GM12878 (cell line): ENCODE results near the gene FGD5. TPM values are rescaled to one million over a fixed set of nuclear protein-coding genes. Genes with fewer than 3 reads are reported as not detected.

Experiments
- CEBPZ ChIP-seq: fragments of 150-350 bp; IDR thresholded peaks from 2 replicates; pipeline ENCODE4 v1.6.1; 2016; ENCODE audit warnings: low read depth, low read length
- CREB1 ChIP-seq: IDR thresholded peaks from 2 replicates; pipeline ENCODE4 v1.6.1; 2012; ENCODE audit warnings: low read depth, mild to moderate bottlenecking, inconsistent platforms
- GABPA ChIP-seq: IDR thresholded peaks from 2 replicates; pipeline ENCODE4 v1.6.1; 2014; ENCODE audit warnings: antibody characterized with exemption, low read depth, mild to moderate bottlenecking, inconsistent platforms
- PKNOX1 ChIP-seq: fragments of 450-650 bp; IDR thresholded peaks from 2 replicates; pipeline ENCODE4 v1.6.1; 2016; ENCODE audit warnings: mild to moderate bottlenecking
- STAT1 ChIP-seq: fragments of 450-650 bp; conservative IDR thresholded peaks from 2 replicates; pipeline ENCODE4 v1.6.1; 2014; ENCODE audit warnings: antibody characterized with exemption, mild to moderate bottlenecking
- TCF3 ChIP-seq: IDR thresholded peaks from 2 replicates; pipeline ENCODE4 v1.6.1; 2012; ENCODE audit warnings: low read depth, mild to moderate bottlenecking, low read length, borderline replicate concordance; ENCODE audit not compliant: insufficient read depth
- YY1 ChIP-seq: IDR thresholded peaks from 2 replicates; pipeline ENCODE4 v1.6.1; 2011; ENCODE audit warnings: low read depth, mild to moderate bottlenecking, low read length
- ZBTB4 ChIP-seq: fragments of 450-650 bp; formaldehyde crosslinking; IDR thresholded peaks from 2 replicates; pipeline ENCODE4 v1.4.0; 2022; ENCODE audit warnings: mild to moderate bottlenecking, moderate library complexity
- ZNF207 ChIP-seq: fragments of 450-650 bp; IDR thresholded peaks from 2 replicates; pipeline ENCODE4 v1.6.1; 2014; ENCODE audit warnings: antibody characterized with exemption, mild to moderate bottlenecking, borderline replicate concordance
- ZNF622 ChIP-seq: fragments of 450-650 bp; IDR thresholded peaks from 2 replicates; pipeline ENCODE4 v1.6.1; 2017; ENCODE audit warnings: mild to moderate bottlenecking, inconsistent platforms
- ZZZ3 ChIP-seq: IDR thresholded peaks from 2 replicates; pipeline ENCODE4 v1.6.1; 2011; ENCODE audit warnings: low read depth; ENCODE audit not compliant: control insufficient read depth, insufficient read length
- polyA plus RNA-seq, 11 experiments: library from polyadenylated mRNA; depleted of rRNA in 4 of 11; unstranded in 6 of 11; stranded (reverse) in 5 of 11; fragments of >200 nt; fragmentation: Nextera tagmentation in 4 of 11; fragmentation: Illumina TruSeq in 1 of 11; extraction: Ambion mirVana in 4 of 11; extraction: Trizol in 1 of 11; gene quantifications; 1 replicate in 1 of 11; 2 replicates in 10 of 11; pipeline versions ENCODE4 v1.2.1 to v1.2.3, GENCODE V29; 2011 to 2016; ENCODE audit warnings: inconsistent platforms in 2 of 11, missing spikeins in 2 of 11, low read depth in 1 of 11
- total RNA-seq, 4 experiments: library from RNA; depleted of rRNA in 3 of 4; stranded (reverse); fragments of >200 nt in 3 of 4; fragmentation: Illumina TruSeq in 1 of 4; extraction: Trizol in 1 of 4; gene quantifications; 2 replicates each; pipeline versions ENCODE4 v1.2.1 to v1.2.3, GENCODE V29; 2013 to 2021
- TF ChIP-seq, protein P1 (sequence below): fragments of 450-650 bp; IDR thresholded peaks from 2 replicates; pipeline ENCODE4 v1.6.1; 2016; ENCODE audit warnings: mild to moderate bottlenecking
- TF ChIP-seq, protein P2 (sequence below): fragments of 450-650 bp; IDR thresholded peaks from 2 replicates; pipeline ENCODE4 v1.6.1; 2017; ENCODE audit warnings: antibody characterized with exemption, mild to moderate bottlenecking, moderate library complexity
- TF ChIP-seq, protein P3 (sequence below): IDR thresholded peaks from 2 replicates; pipeline ENCODE4 v1.6.1; 2011; ENCODE audit warnings: borderline replicate concordance, low read depth, mild to moderate bottlenecking, moderate library complexity, mixed read lengths, low read length; ENCODE audit not compliant: insufficient read depth; ENCODE audit errors: extremely low read length

FGD5 gene
- total and polyA plus RNA-seq, 10 of the 15 experiments (the other 5 are each of a cell fraction or from before 2014, with no cell fraction given): 0.03 to 0.13 (median 0.11) TPM; not detected in 3

- TF ChIP-seq ZBTB4 (no peak), CEBPZ (no peak), ZNF207 (peak; percentile 22; the same call in 1 of the 2 replicates), ZZZ3 (no peak), CREB1 (peak; percentile 66), TCF3 (0 out of 2 replicates have a peak, but pooled peaks have one; percentile 45), GABPA (peak; percentile 40; the same call in 1 of the 2 replicates), PKNOX1 (no peak), STAT1 (no peak), ZNF622 (no peak), YY1 (peak; percentile 83)
- TF ChIP-seq, protein P1, sequence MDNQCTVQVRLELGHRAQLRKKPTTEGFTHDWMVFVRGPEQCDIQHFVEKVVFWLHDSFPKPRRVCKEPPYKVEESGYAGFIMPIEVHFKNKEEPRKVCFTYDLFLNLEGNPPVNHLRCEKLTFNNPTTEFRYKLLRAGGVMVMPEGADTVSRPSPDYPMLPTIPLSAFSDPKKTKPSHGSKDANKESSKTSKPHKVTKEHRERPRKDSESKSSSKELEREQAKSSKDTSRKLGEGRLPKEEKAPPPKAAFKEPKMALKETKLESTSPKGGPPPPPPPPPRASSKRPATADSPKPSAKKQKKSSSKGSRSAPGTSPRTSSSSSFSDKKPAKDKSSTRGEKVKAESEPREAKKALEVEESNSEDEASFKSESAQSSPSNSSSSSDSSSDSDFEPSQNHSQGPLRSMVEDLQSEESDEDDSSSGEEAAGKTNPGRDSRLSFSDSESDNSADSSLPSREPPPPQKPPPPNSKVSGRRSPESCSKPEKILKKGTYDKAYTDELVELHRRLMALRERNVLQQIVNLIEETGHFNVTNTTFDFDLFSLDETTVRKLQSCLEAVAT: peak; percentile 44; the same call in 1 of the 2 replicates
- TF ChIP-seq, protein P2, sequence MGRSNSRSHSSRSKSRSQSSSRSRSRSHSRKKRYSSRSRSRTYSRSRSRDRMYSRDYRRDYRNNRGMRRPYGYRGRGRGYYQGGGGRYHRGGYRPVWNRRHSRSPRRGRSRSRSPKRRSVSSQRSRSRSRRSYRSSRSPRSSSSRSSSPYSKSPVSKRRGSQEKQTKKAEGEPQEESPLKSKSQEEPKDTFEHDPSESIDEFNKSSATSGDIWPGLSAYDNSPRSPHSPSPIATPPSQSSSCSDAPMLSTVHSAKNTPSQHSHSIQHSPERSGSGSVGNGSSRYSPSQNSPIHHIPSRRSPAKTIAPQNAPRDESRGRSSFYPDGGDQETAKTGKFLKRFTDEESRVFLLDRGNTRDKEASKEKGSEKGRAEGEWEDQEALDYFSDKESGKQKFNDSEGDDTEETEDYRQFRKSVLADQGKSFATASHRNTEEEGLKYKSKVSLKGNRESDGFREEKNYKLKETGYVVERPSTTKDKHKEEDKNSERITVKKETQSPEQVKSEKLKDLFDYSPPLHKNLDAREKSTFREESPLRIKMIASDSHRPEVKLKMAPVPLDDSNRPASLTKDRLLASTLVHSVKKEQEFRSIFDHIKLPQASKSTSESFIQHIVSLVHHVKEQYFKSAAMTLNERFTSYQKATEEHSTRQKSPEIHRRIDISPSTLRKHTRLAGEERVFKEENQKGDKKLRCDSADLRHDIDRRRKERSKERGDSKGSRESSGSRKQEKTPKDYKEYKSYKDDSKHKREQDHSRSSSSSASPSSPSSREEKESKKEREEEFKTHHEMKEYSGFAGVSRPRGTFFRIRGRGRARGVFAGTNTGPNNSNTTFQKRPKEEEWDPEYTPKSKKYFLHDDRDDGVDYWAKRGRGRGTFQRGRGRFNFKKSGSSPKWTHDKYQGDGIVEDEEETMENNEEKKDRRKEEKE: no peak
- TF ChIP-seq, protein P3, sequence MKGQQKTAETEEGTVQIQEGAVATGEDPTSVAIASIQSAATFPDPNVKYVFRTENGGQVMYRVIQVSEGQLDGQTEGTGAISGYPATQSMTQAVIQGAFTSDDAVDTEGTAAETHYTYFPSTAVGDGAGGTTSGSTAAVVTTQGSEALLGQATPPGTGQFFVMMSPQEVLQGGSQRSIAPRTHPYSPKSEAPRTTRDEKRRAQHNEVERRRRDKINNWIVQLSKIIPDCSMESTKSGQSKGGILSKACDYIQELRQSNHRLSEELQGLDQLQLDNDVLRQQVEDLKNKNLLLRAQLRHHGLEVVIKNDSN: no peak
Observed at GRCh38 chr3:14947100-14947885, 128.5 kb downstream of the FGD5 start, which contains the start of gene NR2C2 (continued).
